DOHH2 (cell line): ENCODE data around the gene PCDHA6.
"Not testable (repeated sequence)": the region's sequence is repeated elsewhere in the genome, so short reads cannot be mapped to it uniquely, and the experiment has no call there.

Experiments
- CTCF ChIP-seq: fragments of 200-600 bp; sonication (generic); IDR thresholded peaks from one replicate; pipeline ENCODE4 v1.5.1; 2014; ENCODE audit warnings: antibody characterized with exemption, mild to moderate bottlenecking, low read depth, low read length; ENCODE audit not compliant: poor library complexity, severe bottlenecking
- EZH2phosphoT487 ChIP-seq: fragments of 200-600 bp; sonication (generic); IDR thresholded peaks from 2 replicates; pipeline ENCODE4 v1.6.1; 2017; ENCODE audit warnings: borderline replicate concordance, mild to moderate bottlenecking, antibody characterized with exemption, low read length, moderate library complexity, mixed read lengths

GRCh38 chr5:140822969-140823368 is 4.8 kb upstream of the PCDHA6 start:
- not testable (repeated sequence) for TF ChIP-seq CTCF, EZH2phosphoT487
